NCI-H748 (cell line): ENCODE results near the gene ALK.

ENCODE experiments used
- DNase-seq: peaks from one replicate; lab custom pipeline; 2025; ENCODE audit not compliant: unreplicated experiment; lab: John Stamatoyannopoulos, UW

The ALK gene

GRCh38 chr2:29182920-29183319 lies 738.5 kb downstream of the ALK start:
- DNase-seq, result no peak

GRCh38 chr2:29182334-29182733 lies 739.1 kb downstream of the ALK start:
- DNase-seq, result no peak

- DNase-seq, result no peak
Measured at GRCh38 chr2:29175338-29175737, 746.0 kb downstream of the ALK start.

GRCh38 chr2:29174937-29175336 lies 746.4 kb downstream of the ALK start:
- no peak for DNase-seq

- DNase-seq, result no peak
Measured at GRCh38 chr2:29166242-29167039, 754.9 kb downstream of the ALK start.

- DNase-seq, result no peak
Measured at GRCh38 chr2:29165362-29166241, 755.8 kb downstream of the ALK start.

GRCh38 chr2:29164091-29164846 lies 757.1 kb downstream of the ALK start:
- DNase-seq, result no peak

GRCh38 chr2:29162204-29162928 lies 759.0 kb downstream of the ALK start:
- no peak for DNase-seq

- no peak for DNase-seq
Measured at GRCh38 chr2:29160184-29160583, 761.2 kb downstream of the ALK start.

GRCh38 chr2:29159125-29159524 lies 762.3 kb downstream of the ALK start:
- no peak for DNase-seq

GRCh38 chr2:29157131-29157530 lies 764.3 kb downstream of the ALK start:
- DNase-seq, result no peak

GRCh38 chr2:29155578-29155977 lies 765.8 kb downstream of the ALK start:
- no peak for DNase-seq

GRCh38 chr2:29154610-29155009 lies 766.8 kb downstream of the ALK start:
- DNase-seq, result no peak

GRCh38 chr2:29147963-29148362 lies 773.4 kb downstream of the ALK start:
- no peak for DNase-seq

- DNase-seq, result no peak
Measured at GRCh38 chr2:29146197-29146596, 775.2 kb downstream of the ALK start.

GRCh38 chr2:29143657-29144056 lies 777.7 kb downstream of the ALK start:
- no peak for DNase-seq
